GM10266 (cell line): ENCODE data around the gene SLC17A2.

Source experiments
- DNase-seq: peaks from one replicate; pipeline ENCODE4 v3.0.0; 2012; ENCODE audit errors: extremely low spot score
- TF ChIP-seq, protein P1 (sequence below): IDR thresholded peaks from 2 replicates; pipeline ENCODE4 v1.5.1; 2012; ENCODE audit warnings: mild to moderate bottlenecking, low read depth; ENCODE audit not compliant: control insufficient read depth, insufficient read depth; ENCODE audit errors: missing control alignments

SLC17A2 gene

DNA sequence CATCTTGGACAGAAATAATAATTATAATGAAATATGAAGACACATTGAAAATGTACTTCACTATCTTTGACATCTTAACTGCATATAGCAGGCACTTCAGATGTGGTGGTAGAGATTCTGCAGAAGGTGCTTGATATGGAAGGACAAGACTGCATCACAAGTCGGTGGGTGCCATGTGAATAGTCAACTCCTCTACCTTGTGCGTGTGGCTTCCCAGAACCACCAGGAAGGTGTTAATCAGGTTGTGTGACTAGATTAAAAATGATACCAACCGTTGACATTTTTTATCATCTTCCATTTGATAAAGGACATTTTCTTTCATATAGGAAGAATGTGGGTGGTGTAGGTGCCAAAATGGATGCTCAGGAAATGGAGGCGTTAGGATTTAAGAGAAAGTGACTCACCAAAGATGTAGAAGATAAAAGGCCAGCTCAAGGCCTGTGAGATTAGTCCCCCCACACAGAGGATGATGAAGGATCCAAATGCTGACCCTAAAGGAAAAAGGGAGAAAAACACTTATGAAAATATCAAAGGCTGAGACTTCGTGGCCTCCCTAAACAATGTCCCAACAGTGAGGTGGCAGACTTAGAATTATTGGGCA lies 12.3 kb downstream of the SLC17A2 start:
- DNase-seq = no peak
- TF ChIP-seq, protein P1, sequence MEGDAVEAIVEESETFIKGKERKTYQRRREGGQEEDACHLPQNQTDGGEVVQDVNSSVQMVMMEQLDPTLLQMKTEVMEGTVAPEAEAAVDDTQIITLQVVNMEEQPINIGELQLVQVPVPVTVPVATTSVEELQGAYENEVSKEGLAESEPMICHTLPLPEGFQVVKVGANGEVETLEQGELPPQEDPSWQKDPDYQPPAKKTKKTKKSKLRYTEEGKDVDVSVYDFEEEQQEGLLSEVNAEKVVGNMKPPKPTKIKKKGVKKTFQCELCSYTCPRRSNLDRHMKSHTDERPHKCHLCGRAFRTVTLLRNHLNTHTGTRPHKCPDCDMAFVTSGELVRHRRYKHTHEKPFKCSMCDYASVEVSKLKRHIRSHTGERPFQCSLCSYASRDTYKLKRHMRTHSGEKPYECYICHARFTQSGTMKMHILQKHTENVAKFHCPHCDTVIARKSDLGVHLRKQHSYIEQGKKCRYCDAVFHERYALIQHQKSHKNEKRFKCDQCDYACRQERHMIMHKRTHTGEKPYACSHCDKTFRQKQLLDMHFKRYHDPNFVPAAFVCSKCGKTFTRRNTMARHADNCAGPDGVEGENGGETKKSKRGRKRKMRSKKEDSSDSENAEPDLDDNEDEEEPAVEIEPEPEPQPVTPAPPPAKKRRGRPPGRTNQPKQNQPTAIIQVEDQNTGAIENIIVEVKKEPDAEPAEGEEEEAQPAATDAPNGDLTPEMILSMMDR = no peak

DNA sequence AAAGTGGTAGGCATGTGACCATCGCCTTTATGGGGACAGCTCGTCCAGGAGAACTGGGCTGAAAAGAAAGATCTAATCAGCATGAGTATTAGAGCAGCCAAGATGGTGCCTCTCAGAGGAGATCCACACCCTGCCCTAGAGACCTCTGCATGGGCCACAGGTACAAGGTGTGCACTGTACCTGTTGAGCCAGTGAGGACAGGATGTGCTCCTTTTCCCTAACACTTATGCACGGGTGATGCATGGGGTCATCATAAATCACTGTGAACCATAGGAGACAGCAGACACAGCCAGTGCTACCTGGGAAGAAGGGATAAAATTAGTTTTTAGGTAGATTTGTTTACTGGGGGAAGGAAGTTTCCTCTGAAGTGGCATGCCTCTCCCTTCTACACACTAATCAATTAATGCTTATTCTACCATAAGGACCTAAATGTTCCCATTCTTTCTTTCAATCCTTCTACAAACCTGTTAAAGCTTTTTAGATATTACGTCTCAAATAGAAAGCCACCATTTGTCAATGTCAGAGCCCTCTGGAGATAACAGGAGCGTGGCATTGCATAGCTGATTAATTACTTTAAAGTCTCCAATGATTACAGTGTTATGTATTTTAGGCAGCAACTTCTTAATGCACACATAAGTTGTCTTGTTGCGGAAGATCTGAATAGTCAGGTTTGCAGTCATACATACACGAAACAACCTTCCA lies 13.6 kb downstream of the SLC17A2 start:
- TF ChIP-seq, protein P1 = no peak
- DNase-seq = no peak

DNA sequence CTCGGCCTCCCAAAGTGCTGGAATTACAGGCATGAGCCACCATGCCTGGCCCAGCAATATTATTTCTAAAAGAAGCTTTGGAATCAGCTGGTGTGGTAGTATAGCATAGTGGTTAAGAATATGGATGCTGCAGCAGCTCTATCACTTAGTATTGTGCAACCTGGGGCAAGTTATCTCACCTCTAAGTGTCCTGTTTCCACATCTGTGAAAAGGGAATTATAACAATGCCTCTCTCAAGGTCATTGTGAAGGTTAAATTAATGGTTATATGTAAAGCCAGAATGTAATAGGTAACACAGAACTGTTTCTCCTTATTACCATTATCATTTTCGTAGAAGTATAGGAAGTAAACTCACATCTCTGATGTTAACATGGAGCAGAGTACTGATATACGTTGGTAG lies 14.2 kb downstream of the SLC17A2 start:
- TF ChIP-seq, protein P1 = no peak
- DNase-seq = no peak

DNA sequence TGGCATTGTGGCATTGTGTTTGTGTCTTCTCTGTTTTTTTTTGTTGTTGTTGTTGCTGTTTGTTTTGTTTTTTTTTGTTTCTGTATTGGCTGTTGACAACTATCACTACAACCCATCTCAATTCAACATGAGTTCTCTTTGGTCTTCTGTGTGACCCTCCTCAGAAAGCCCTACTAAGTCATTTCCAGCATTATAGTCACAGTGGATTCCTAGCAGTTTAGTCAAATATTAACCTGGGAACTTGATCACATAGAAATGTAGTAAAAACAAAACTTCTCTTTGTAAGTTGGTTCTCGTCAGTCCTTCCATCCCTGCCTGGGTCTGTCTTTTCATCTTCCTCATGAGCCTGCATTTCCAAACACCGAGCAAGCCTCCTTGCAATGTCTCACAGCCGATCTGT lies 16.8 kb downstream of the SLC17A2 start:
- TF ChIP-seq, protein P1 = no peak
- no peak for DNase-seq

DNA sequence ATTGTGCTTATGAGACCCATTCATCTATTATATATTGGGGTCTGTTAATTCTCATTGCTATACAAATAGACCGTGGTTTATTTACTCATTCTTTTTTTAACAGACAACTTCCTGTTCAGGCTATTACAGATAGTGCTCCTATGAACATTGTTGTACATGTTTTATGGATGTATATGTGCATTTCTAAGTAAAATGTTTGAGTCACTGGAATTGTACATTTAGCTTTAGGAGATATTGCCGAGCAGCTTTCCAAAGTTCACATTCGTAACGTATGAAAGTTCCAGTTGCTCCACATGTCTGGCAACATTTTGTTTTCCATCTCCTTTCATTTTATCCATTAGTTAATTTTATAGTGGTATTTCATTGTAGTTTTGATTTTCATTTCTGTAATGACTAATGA lies 19.1 kb downstream of the SLC17A2 start:
- TF ChIP-seq, protein P1 = no peak
- DNase-seq = no peak

DNA sequence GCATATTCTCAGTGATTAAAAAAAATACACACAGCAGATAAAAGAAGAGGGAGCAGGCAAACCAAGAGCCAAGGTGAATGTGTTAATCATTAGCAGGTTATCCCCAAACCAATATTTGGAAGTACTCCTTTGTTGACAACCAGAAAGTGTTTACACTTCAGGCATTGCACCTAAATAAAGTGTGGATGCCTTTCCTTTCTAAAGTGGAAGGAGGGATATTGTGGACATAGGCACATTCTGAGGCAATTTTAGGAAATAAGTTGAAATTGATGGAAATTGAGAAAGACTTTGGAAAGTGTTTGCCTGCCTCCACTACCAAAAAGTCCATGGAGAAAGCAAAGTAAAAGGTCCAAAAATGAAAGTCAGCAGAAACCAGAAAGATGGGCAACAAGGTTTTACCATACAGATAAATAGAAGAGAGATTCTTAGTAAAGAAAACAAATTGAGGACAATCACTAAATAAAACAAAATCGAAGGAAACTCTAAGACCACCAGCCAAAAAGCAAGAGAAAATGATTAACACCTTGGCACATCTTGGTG lies 22.9 kb downstream of the SLC17A2 start:
- TF ChIP-seq, protein P1 = no peak
- DNase-seq = no peak
